Measurements from ENCODE around the gene KDM6A. TPM values are rescaled to one million over a fixed set of nuclear protein-coding genes. Genes with fewer than 3 reads are reported as not detected.

KDM6A gene
- total RNA-seq, 2 donors from 2014 or later = 20.8 to 30.7 TPM

GRCh38 chrX:44980403-44980802, 107.4 kb downstream of the KDM6A start:
- Histone ChIP-seq H3K4me1 (no peaks in the 10 kb centered on the region), H3K9me3 (no peaks in the 10 kb centered on the region), H3K36me3 (replicated peaks in 1 of 2; ENCODE audit: insufficient read depth in 1 of 2, low read depth in 2 of 2) (no peaks in the 10 kb centered on the region), H3K4me3 (no peak overlapping the region), H3K27me3 (no peaks in the 10 kb centered on the region), H3K27ac (no peak overlapping the region)
- 95 to 97% methylated on average over 6 of the region's 6 CpGs for WGBS, 2 donors
- no peak for TF ChIP-seq CTCF (IDR thresholded peaks at IDR 0.05)
- no peak for TF ChIP-seq POLR2A (IDR thresholded peaks at IDR 0.05)
- DNase-seq (no peak), ATAC-seq (no peak)
- intact Hi-C loops (cut with DNase I) = no loop called here

- Histone ChIP-seq H3K4me3 (no peak overlapping the region), H3K36me3 (replicated peaks in 1 of 2; ENCODE audit: insufficient read depth in 1 of 2, low read depth in 2 of 2) (no peaks in the 10 kb centered on the region), H3K27ac (no peak overlapping the region), H3K27me3 (no peaks in the 10 kb centered on the region), H3K4me1 (no peaks in the 10 kb centered on the region), H3K9me3 (no peaks in the 10 kb centered on the region)
- DNase-seq = no peak
- no peak for ATAC-seq
- intact Hi-C loops (cut with DNase I) = no loop called here
- TF ChIP-seq CTCF (IDR thresholded peaks at IDR 0.05) (no peak), POLR2A (IDR thresholded peaks at IDR 0.05) (no peak)
- WGBS, 2 donors = 67 to 88% methylated on average over 1 to 2 of the region's 2 CpGs
Observed at GRCh38 chrX:44980883-44981282, 107.9 kb downstream of the KDM6A start.

GRCh38 chrX:44989995-44990770, 117.2 kb downstream of the KDM6A start:
- Histone ChIP-seq H3K4me3 (no peak overlapping the region), H3K27ac (no peak overlapping the region), H3K27me3 (no peaks in the 10 kb centered on the region), H3K9me3 (no peaks in the 10 kb centered on the region), H3K4me1 (no peaks in the 10 kb centered on the region), H3K36me3 (replicated peaks in 1 of 2; ENCODE audit: insufficient read depth in 1 of 2, low read depth in 2 of 2) (no peaks in the 10 kb centered on the region)
- TF ChIP-seq CTCF (IDR thresholded peaks at IDR 0.05) (no peak), POLR2A (IDR thresholded peaks at IDR 0.05) (no peak)
- no peak for ATAC-seq
- 91 to 92% methylated on average over 14 to 16 of the region's 16 CpGs for WGBS, 2 donors
- no peak for DNase-seq
- intact Hi-C loops (cut with DNase I) = no loop called here

- no peaks in the 10 kb centered on the region for H3K36me3 ChIP-seq (replicated peaks in 1 of 2; ENCODE audit: insufficient read depth in 1 of 2, low read depth in 2 of 2)
- H3K27ac ChIP-seq = no peak overlapping the region
- TF ChIP-seq CTCF (IDR thresholded peaks at IDR 0.05) (no peak), POLR2A (IDR thresholded peaks at IDR 0.05) (no peak)
- H3K27me3 ChIP-seq = no peaks in the 10 kb centered on the region
- no peaks in the 10 kb centered on the region for H3K9me3 ChIP-seq
- H3K4me1 ChIP-seq = no peaks in the 10 kb centered on the region
- WGBS, 2 donors = 100% methylated on average over 2 of the region's 2 CpGs
- ATAC-seq (no peak), DNase-seq (no peak)
- intact Hi-C loops (cut with DNase I) = no loop called here
- H3K4me3 ChIP-seq = no peak overlapping the region
Observed at GRCh38 chrX:44992775-44993174, 119.8 kb downstream of the KDM6A start.

- TF ChIP-seq CTCF (IDR thresholded peaks at IDR 0.05) (no peak), POLR2A (IDR thresholded peaks at IDR 0.05) (no peak)
- Histone ChIP-seq H3K4me1 (no peaks in the 10 kb centered on the region), H3K4me3 (no peak overlapping the region), H3K27me3 (no peaks in the 10 kb centered on the region), H3K27ac (no peak overlapping the region), H3K9me3 (no peaks in the 10 kb centered on the region), H3K36me3 (replicated peaks in 1 of 2; ENCODE audit: insufficient read depth in 1 of 2, low read depth in 2 of 2) (no peaks in the 10 kb centered on the region)
- 90 to 100% methylated on average over 2 of the region's 2 CpGs for WGBS, 2 donors
- ATAC-seq (no peak), DNase-seq (no peak)
- intact Hi-C loops (cut with DNase I) = no loop called here
Observed at GRCh38 chrX:44996277-44996676, 123.3 kb downstream of the KDM6A start.

All from body of pancreas (tissue), 4 donors.